NCI-H2029 (cell line): ENCODE measurements around the gene HPCA.

Source experiments
- DNase-seq: peaks from one replicate; lab custom pipeline; 2025; lab: John Stamatoyannopoulos, UW

Gene HPCA

GRCh38 chr1:32937061-32937460 lies 50.8 kb downstream of the HPCA start:
- no peak for DNase-seq

- no peak for DNase-seq
Measured at GRCh38 chr1:32939655-32940371, 53.5 kb downstream of the HPCA start.

DNA sequence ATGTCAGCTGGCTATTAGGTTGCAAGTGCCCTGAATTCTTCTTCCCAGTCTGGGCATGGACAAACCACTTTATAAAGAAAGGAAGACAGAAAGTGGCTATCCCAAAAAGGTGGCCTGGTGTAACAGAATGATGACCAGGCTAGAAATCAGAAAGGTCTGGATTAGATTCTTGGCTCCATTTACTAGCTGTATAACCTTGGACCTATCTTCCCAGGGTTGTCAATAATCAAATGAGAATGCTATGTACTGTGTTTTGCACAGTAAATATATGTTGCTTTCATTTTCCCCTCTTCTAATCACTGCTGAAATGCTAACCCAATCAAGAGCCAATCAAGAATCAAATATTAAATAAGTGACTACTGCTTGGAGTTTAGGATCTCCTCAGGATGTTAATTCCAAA lies 57.9 kb downstream of the HPCA start:
- DNase-seq, result no peak
